DOHH2 (cell line): ENCODE data around the gene PPP4R2.
A peak's percentile ranks its signal among the peaks of the same experiment; 100 is the strongest.

Source experiments
- H3F3A ChIP-seq: fragments of 200-600 bp; sonication (generic), shearing (Covaris generic); 2 replicates; pipeline ENCODE4 v1.6.0; 2016; ENCODE audit warnings: antibody characterized with exemption, mild to moderate bottlenecking; ENCODE audit not compliant: control insufficient read depth, insufficient read depth
- H3K27ac ChIP-seq: fragments of 200-600 bp; sonication (generic); 2 replicates; pipeline ENCODE4 v1.5.1; 2014; ENCODE audit warnings: low read depth, mild to moderate bottlenecking, low read length, moderate library complexity
- H3K27me3 ChIP-seq: fragments of 200-600 bp; sonication (generic); 2 replicates; pipeline ENCODE4 v1.6.1; 2014; ENCODE audit warnings: mild to moderate bottlenecking, low read length, mixed read lengths; ENCODE audit not compliant: control insufficient read depth
- H3K36me3 ChIP-seq: fragments of 200-600 bp; sonication (generic); 2 replicates; pipeline ENCODE4 v1.6.1; 2014; ENCODE audit warnings: mild to moderate bottlenecking, low read length, moderate library complexity, mixed read lengths; ENCODE audit not compliant: control insufficient read depth
- H3K4me1 ChIP-seq: fragments of 200-600 bp; sonication (generic); 2 replicates; pipeline ENCODE4 v1.6.1; 2014; ENCODE audit warnings: mild to moderate bottlenecking, low read length, mixed read lengths; ENCODE audit not compliant: control insufficient read depth
- H3K4me2 ChIP-seq: fragments of 200-600 bp; sonication (generic); 2 replicates; pipeline ENCODE4 v1.6.0; 2014; ENCODE audit warnings: mild to moderate bottlenecking, low read length, moderate library complexity
- H3K4me3 ChIP-seq: fragments of 200-600 bp; sonication (generic); 2 replicates; pipeline ENCODE4 v1.5.1; 2014; ENCODE audit warnings: mild to moderate bottlenecking, low read length, mixed read lengths
- H3K79me2 ChIP-seq: fragments of 200-600 bp; sonication (generic); 2 replicates; pipeline ENCODE4 v1.6.1; 2014; ENCODE audit warnings: mild to moderate bottlenecking, low read length, mixed read lengths; ENCODE audit not compliant: control insufficient read depth
- H3K9me2 ChIP-seq: fragments of 200-600 bp; sonication (generic); replicated peaks from 2 replicates; pipeline ENCODE4 v1.6.1; 2014; ENCODE audit warnings: mild to moderate bottlenecking, low read length, mixed read lengths; ENCODE audit not compliant: control insufficient read depth
- H3K9me3 ChIP-seq: fragments of 200-600 bp; sonication (generic); 2 replicates; pipeline ENCODE4 v1.6.1; 2014; ENCODE audit warnings: antibody characterized with exemption, low read length, mixed read lengths; ENCODE audit not compliant: control insufficient read depth, insufficient read depth
- H4K20me1 ChIP-seq: fragments of 200-600 bp; sonication (generic); 2 replicates; pipeline ENCODE4 v1.6.0; 2014; ENCODE audit warnings: low read depth, mild to moderate bottlenecking, antibody characterized with exemption, low read length, moderate library complexity; ENCODE audit not compliant: control insufficient read depth, insufficient read depth
- EZH2phosphoT487 ChIP-seq: fragments of 200-600 bp; sonication (generic); IDR thresholded peaks from 2 replicates; pipeline ENCODE4 v1.6.1; 2017; ENCODE audit warnings: borderline replicate concordance, mild to moderate bottlenecking, antibody characterized with exemption, low read length, moderate library complexity, mixed read lengths
- TF ChIP-seq, protein P1 (sequence below): fragments of 200-600 bp; sonication (generic); IDR thresholded peaks from one replicate; pipeline ENCODE4 v1.5.1; 2014; ENCODE audit warnings: antibody characterized with exemption, mild to moderate bottlenecking, low read depth, low read length; ENCODE audit not compliant: poor library complexity, severe bottlenecking

Gene PPP4R2

DNA sequence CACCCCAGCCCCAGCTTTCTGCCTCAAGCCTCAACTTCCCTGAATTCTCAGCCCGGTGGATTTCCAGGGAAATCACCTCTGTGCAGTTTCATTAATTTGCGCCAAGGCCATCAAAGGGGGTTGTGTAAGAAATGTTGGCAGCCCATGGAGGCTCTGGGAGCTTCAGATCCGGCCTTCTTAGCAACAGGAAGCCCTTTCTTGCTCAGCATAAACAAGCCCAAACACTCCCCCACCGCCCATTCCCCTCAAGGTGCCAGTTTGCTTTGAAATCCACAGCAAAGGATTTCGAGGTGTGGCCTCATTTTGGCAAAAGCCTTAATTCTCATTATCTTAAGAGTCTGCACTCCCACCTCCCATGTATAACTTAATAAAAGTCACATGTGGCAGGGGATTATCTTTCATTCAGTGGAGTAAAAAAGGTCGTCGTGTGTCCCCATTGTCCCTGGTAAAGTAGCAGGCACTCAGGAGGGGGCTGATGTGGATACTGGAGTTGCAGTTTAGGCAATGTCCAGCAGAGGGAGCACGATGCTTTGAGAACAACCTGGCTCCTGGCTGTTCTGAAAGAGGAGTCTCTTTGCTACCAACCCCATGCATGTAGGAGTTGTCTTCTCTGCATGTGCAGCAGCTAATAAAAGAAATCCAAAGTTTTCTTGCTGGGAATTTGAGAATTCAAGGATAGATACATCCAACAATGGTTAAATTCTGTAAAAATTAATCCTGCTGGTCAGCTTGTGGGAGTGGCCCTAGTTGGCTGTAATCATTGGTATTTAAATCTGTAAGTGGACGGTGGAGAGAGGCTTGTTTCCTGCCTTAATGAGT is 104.3 kb downstream of the PPP4R2 start:
- Histone ChIP-seq H3K9me2 (no peaks in the 10 kb centered on the region), H3K4me1 (no peaks in the 10 kb centered on the region), H4K20me1 (no peaks in the 10 kb centered on the region), H3K4me3 (no peak overlapping the region), H3F3A (no peaks in the 10 kb centered on the region), H3K36me3 (no peaks in the 10 kb centered on the region), H3K27me3 (peaks cover 3% of the 10 kb centered on the region; the same call in 1 of the 2 replicates), H3K79me2 (no peaks in the 10 kb centered on the region), H3K4me2 (no peak overlapping the region), H3K9me3 (no peaks in the 10 kb centered on the region), H3K27ac (no peak overlapping the region)
- TF ChIP-seq, protein P1, sequence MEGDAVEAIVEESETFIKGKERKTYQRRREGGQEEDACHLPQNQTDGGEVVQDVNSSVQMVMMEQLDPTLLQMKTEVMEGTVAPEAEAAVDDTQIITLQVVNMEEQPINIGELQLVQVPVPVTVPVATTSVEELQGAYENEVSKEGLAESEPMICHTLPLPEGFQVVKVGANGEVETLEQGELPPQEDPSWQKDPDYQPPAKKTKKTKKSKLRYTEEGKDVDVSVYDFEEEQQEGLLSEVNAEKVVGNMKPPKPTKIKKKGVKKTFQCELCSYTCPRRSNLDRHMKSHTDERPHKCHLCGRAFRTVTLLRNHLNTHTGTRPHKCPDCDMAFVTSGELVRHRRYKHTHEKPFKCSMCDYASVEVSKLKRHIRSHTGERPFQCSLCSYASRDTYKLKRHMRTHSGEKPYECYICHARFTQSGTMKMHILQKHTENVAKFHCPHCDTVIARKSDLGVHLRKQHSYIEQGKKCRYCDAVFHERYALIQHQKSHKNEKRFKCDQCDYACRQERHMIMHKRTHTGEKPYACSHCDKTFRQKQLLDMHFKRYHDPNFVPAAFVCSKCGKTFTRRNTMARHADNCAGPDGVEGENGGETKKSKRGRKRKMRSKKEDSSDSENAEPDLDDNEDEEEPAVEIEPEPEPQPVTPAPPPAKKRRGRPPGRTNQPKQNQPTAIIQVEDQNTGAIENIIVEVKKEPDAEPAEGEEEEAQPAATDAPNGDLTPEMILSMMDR = peak; percentile 90
- no peak for TF ChIP-seq EZH2phosphoT487

DNA sequence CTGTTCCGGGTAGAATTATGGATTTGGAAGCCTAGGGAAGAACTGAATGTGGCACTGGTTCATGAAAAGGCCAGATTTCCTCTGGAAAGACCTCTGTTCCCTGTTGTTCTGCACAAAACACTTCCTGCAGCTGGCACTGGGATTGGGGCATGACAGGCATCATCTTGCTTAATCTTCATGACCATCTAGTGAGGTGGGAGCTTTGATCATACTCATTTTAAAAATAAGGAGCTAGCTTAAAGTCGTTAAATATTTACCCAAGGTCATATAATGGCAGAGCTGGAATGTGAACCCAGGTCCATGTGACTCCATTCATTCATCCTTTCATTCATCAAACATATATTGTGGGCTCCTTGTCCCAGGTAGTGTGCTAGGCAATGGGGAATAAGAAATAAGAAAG is 105.3 kb downstream of the PPP4R2 start:
- Histone ChIP-seq H3K27me3 (peaks cover 3% of the 10 kb centered on the region; the same call in 1 of the 2 replicates), H3K4me3 (no peak overlapping the region), H3K27ac (no peak overlapping the region), H3F3A (no peaks in the 10 kb centered on the region), H3K79me2 (no peaks in the 10 kb centered on the region), H3K9me3 (no peaks in the 10 kb centered on the region), H3K4me1 (no peaks in the 10 kb centered on the region), H3K4me2 (no peak overlapping the region), H3K9me2 (no peaks in the 10 kb centered on the region), H4K20me1 (no peaks in the 10 kb centered on the region), H3K36me3 (no peaks in the 10 kb centered on the region)
- TF ChIP-seq EZH2phosphoT487 = no peak
- TF ChIP-seq, protein P1 = no peak

DNA sequence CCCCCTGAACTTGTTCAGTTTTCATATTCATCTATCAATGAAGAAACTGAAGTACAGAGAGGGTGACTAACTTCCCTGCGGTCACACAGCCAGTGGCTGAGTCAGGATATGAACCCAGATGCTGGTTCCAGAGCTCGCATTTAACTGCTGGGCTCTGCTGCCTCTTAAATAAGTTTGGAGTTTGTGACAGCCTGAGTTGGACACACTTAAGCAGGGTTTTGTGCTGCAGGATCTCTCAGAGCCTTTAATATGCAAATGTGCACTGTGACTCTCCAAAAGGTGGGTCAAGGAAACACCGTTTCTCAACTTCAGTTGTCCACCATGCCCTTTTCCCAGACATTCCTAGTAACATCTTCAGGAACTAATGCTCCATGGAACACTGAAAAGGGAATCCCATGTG is 110.6 kb downstream of the PPP4R2 start:
- Histone ChIP-seq H3K4me1 (no peaks in the 10 kb centered on the region), H3K79me2 (no peaks in the 10 kb centered on the region), H3K4me3 (no peak overlapping the region), H3K27me3 (no peaks in the 10 kb centered on the region), H3K27ac (no peak overlapping the region), H3K9me2 (no peaks in the 10 kb centered on the region), H3F3A (no peaks in the 10 kb centered on the region), H3K4me2 (no peak overlapping the region), H3K36me3 (no peaks in the 10 kb centered on the region), H3K9me3 (no peaks in the 10 kb centered on the region), H4K20me1 (no peaks in the 10 kb centered on the region)
- no peak for TF ChIP-seq EZH2phosphoT487
- TF ChIP-seq, protein P1 = no peak
